Endothelial cell of umbilical vein (primary cell): Measurements from ENCODE around the gene EDAR. TPM values are rescaled to one million over a fixed set of nuclear protein-coding genes. Genes with fewer than 3 reads are reported as not detected.

Experiments
- BruUV-seq: library from RNA; stranded (reverse); fragments of 400-500 nt; replicated peaks from 2 replicates; lab custom pipeline; 2021; lab: Mats Ljungman, UMichigan
- CTCF ChIA-PET: fragments of 300-600, 350-600 bp; sonication (Branson Sonifier 250); formaldehyde crosslinking; loops from one replicate; lab custom pipeline; 2021; ENCODE audit warnings: antibody characterized with exemption, inconsistent platforms; lab: Charles Lee
- POLR2A ChIA-PET: fragments of 300-600, 350-600 bp; sonication (Branson Sonifier 250); formaldehyde crosslinking; loops from one replicate; lab custom pipeline; 2021; ENCODE audit warnings: antibody characterized with exemption, inconsistent platforms; lab: Charles Lee
- DNase-seq: peaks from one replicate; pipeline ENCODE4 v3.0.0-alpha.2; 2011; ENCODE audit warnings: low read depth, low spot score
- FAIRE-seq: peaks from 2 replicates; lab custom pipeline; 2011; peaks lifted over from hg19 to GRCh38; lab: Jason Lieb, UNC
- H2AFZ ChIP-seq: 2 replicates; pipeline ENCODE4 v1.6.0; 2012; ENCODE audit warnings: low read depth, low read length, control low read depth, inconsistent platforms
- H3K27ac ChIP-seq: 2 replicates; pipeline ENCODE4 v1.5.1; 2011; ENCODE audit warnings: low read depth, mild to moderate bottlenecking, control low read depth, low read length, moderate library complexity; ENCODE audit not compliant: insufficient read depth
- H3K27me3 ChIP-seq, 2 experiments: 2 replicates each; pipeline versions ENCODE4 v1.6.0 to v1.6.1; 2011; ENCODE audit warnings: low read length in 2 of 2, mixed read lengths in 1 of 2; ENCODE audit not compliant: control insufficient read depth in 2 of 2, insufficient read depth in 2 of 2
- H3K36me3 ChIP-seq, 2 experiments: 2 replicates in 1 of 2; 3 replicates in 1 of 2; pipeline ENCODE4 v1.5.1; 2011; ENCODE audit warnings: low read length in 2 of 2, mild to moderate bottlenecking in 1 of 2, moderate library complexity in 1 of 2; ENCODE audit not compliant: control insufficient read depth in 2 of 2, insufficient read depth in 2 of 2; ENCODE audit errors: extremely low read depth in 1 of 2
- H3K4me1 ChIP-seq: 3 replicates; pipeline ENCODE4 v1.5.1; 2011; ENCODE audit warnings: mild to moderate bottlenecking, low read length; ENCODE audit not compliant: control insufficient read depth, insufficient read depth; ENCODE audit errors: extremely low read depth
- H3K4me2 ChIP-seq: 2 replicates; pipeline ENCODE4 v1.6.1; 2011; ENCODE audit warnings: low read length, control low read depth, mixed read lengths; ENCODE audit not compliant: insufficient read depth
- H3K4me3 ChIP-seq, 3 experiments: fragments of 200-600 bp in 1 of 3; sonication (generic), shearing (Covaris generic) in 1 of 3; replicated peaks in 1 of 3; 2 replicates each; pipeline ENCODE4 v1.5.1; 2011 to 2016; ENCODE audit warnings: control low read depth in 3 of 3, low read length in 3 of 3, mild to moderate bottlenecking in 2 of 3, inconsistent platforms in 1 of 3, low read depth in 1 of 3, moderate library complexity in 1 of 3; ENCODE audit not compliant: insufficient read depth in 1 of 3
- H3K79me2 ChIP-seq: 2 replicates; pipeline ENCODE4 v1.6.0; 2012; ENCODE audit warnings: low read length, inconsistent platforms; ENCODE audit not compliant: control insufficient read depth, insufficient read depth
- H3K9ac ChIP-seq: replicated peaks from 2 replicates; pipeline ENCODE3; 2011; ENCODE audit warnings: low read length, control low read depth; ENCODE audit not compliant: insufficient read depth; ENCODE audit errors: extremely low read depth
- H3K9me1 ChIP-seq: replicated peaks from 3 replicates; pipeline ENCODE4 v1.6.0; 2011; ENCODE audit warnings: mild to moderate bottlenecking, low read length; ENCODE audit not compliant: control insufficient read depth, insufficient read depth; ENCODE audit errors: extremely low read depth
- H3K9me3 ChIP-seq: replicated peaks from 2 replicates; pipeline ENCODE4 v1.5.1; 2012; ENCODE audit warnings: low read length, inconsistent platforms; ENCODE audit not compliant: control insufficient read depth, insufficient read depth
- H4K20me1 ChIP-seq: replicated peaks from 2 replicates; pipeline ENCODE3; 2011; ENCODE audit warnings: mild to moderate bottlenecking, low read length; ENCODE audit not compliant: control insufficient read depth, insufficient read depth; ENCODE audit errors: extremely low read depth
- CTCF ChIP-seq, 2 donors: IDR thresholded peaks; 1 replicate in 1 of 2; 2 replicates in 1 of 2; pipeline ENCODE4 v1.5.1; 2011; ENCODE audit warnings: low read length in 2 of 2, mild to moderate bottlenecking in 2 of 2, moderate library complexity in 2 of 2, control low read depth in 1 of 2, inconsistent platforms in 1 of 2, low read depth in 1 of 2; ENCODE audit not compliant: insufficient read depth in 1 of 2; ENCODE audit errors: extremely low read depth in 1 of 2
- EZH2 ChIP-seq: IDR thresholded peaks from 2 replicates; pipeline ENCODE4 v1.6.1; 2012; ENCODE audit warnings: borderline replicate concordance, low read depth, mild to moderate bottlenecking, moderate library complexity, low read length, inconsistent platforms; ENCODE audit not compliant: severe bottlenecking
- FOS ChIP-seq: IDR thresholded peaks from 2 replicates; pipeline ENCODE4 v1.6.1; 2011; ENCODE audit warnings: mild to moderate bottlenecking, low read length, moderate library complexity, borderline replicate concordance; ENCODE audit not compliant: insufficient read depth
- GATA2 ChIP-seq: IDR thresholded peaks from 2 replicates; pipeline ENCODE4 v1.7.0; 2011; ENCODE audit warnings: low read depth, mild to moderate bottlenecking, moderate library complexity, mixed read lengths, low read length; ENCODE audit not compliant: insufficient read length, insufficient read depth
- JUN ChIP-seq: IDR thresholded peaks from 2 replicates; pipeline ENCODE4 v1.6.1; 2011; ENCODE audit warnings: borderline replicate concordance, low read depth; ENCODE audit not compliant: insufficient read length, insufficient read depth
- MAX ChIP-seq: IDR thresholded peaks from 2 replicates; pipeline ENCODE4 v1.6.1; 2011; ENCODE audit not compliant: insufficient read depth, insufficient read length
- MYC ChIP-seq: IDR thresholded peaks from one replicate; pipeline ENCODE4 v1.6.1; 2011; ENCODE audit warnings: mild to moderate bottlenecking, low read depth, low read length
- POLR2A ChIP-seq: IDR thresholded peaks from 2 replicates; pipeline ENCODE4 v1.6.1; 2012; ENCODE audit warnings: low read depth, mild to moderate bottlenecking, control low read depth, low read length
- POLR2AphosphoS5 ChIP-seq: IDR thresholded peaks from 2 replicates; pipeline ENCODE4 v1.6.1; 2012; ENCODE audit warnings: low read depth, mild to moderate bottlenecking, control low read depth, low read length, moderate library complexity; ENCODE audit not compliant: insufficient read depth
- dilution Hi-C: fragments of 300-500 bp; cut with MboI; formaldehyde crosslinking; loops from one replicate; pipeline ENCODE4 v1.15.0; 2019; ENCODE audit warnings: low sequenced_read_pairs; ENCODE audit not compliant: extremely low pct_ligation_motif_present
- intact Hi-C: fragments of 100-400 bp; cut with micrococcal nuclease; formaldehyde crosslinking; loops from one replicate; pipeline ENCODE4 v1.10.0; 2022
- polyA plus RNA-seq, 4 experiments: library from polyadenylated mRNA; depleted of rRNA in 3 of 4; stranded (reverse) in 3 of 4; unstranded in 1 of 4; fragments of >200 nt; gene quantifications; 2 replicates each; pipeline versions ENCODE4 v1.2.1 to v1.2.3, GENCODE V29; 2011 to 2012; ENCODE audit warnings: missing spikeins in 1 of 4
- total RNA-seq: library from RNA; stranded (reverse); gene quantifications from 2 replicates; pipeline ENCODE4 v1.2.3, GENCODE V29; 2021

Gene EDAR
- total and polyA plus RNA-seq, 2 donors (not counting 3 experiments of a cell fraction or from before 2014, with no cell fraction given) = not detected

GRCh38 chr2:108877506-108877905, 111.5 kb downstream of the EDAR start:
- Histone ChIP-seq H3K4me3 (no peak overlapping the region), H3K9me1 (no peaks in the 10 kb centered on the region), H4K20me1 (no peaks in the 10 kb centered on the region), H2AFZ (no peak overlapping the region), H3K9me3 (no peaks in the 10 kb centered on the region), H3K4me2 (no peak overlapping the region), H3K4me1 (no peaks in the 10 kb centered on the region), H3K79me2 (no peaks in the 10 kb centered on the region), H3K9ac (no peak overlapping the region), H3K27me3 (no peaks in the 10 kb centered on the region), H3K27ac (no peak overlapping the region), H3K36me3 (no peaks in the 10 kb centered on the region)
- intact Hi-C loops = no loop called here
- TF ChIP-seq MAX (no peak), POLR2AphosphoS5 (no peak), EZH2 (no peak), CTCF (IDR thresholded peaks at IDR 0.05; ENCODE audit: extremely low read depth in 1 of 2, insufficient read depth in 1 of 2, low read depth in 1 of 2, low read length in 2 of 2) (no peak), POLR2A (no peak), GATA2 (no peak), FOS (no peak), MYC (no peak), JUN (no peak)
- no TSS peak for BruUV-seq
- no peak for FAIRE-seq
- CTCF ChIA-PET = no interaction called here
- POLR2A ChIA-PET = no interaction called here
- no peak for DNase-seq
- dilution Hi-C loops = no loop called here
